Middle frontal gyrus (tissue), 1 donor: ENCODE results near the gene SLC12A1.

Experiments used
- DNase-seq: peaks from one replicate; pipeline ENCODE4 v3.0.0-alpha.2; 2015; ENCODE audit warnings: low spot score; ENCODE audit errors: extremely low spot score

The SLC12A1 gene

DNA sequence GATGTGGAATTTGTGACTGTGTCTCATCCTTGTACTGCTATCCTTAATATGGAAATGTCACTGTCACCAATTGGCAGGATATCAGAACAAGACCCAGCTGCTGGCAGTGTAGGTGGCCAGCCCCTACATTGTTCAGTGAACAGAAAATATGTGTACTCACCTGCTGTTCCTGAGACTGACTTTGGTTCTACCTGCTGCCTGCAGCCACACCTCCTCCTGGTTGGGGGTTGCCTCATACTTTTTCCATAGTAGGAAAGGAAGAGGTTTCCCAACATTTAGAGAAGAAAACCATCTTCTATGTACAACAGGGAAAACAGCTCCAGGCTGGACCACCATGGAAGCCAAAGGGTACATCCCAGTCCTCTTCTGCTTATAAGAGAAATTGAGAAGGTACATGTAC, 35.9 kb downstream of the SLC12A1 start:
- no peak for DNase-seq

DNA sequence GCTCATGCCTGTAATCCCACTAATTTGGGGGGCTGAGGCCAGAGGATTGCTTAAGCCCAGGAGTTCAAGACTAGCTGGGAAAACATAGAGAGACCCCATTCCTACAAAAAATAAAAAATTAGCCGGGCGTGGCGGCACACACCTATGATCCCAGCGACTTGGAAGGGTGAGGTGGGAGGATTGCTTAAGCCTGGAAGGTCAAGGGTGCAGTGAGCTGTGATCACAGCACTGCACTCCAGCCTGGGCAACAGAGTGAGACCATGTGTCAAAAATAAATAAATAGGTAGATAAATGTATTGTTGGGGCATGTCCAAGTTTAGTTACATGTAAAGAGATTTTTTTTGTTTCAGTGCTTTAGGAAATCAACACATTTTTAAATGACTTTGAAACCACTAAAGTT, 36.4 kb downstream of the SLC12A1 start:
- DNase-seq: no peak

DNA sequence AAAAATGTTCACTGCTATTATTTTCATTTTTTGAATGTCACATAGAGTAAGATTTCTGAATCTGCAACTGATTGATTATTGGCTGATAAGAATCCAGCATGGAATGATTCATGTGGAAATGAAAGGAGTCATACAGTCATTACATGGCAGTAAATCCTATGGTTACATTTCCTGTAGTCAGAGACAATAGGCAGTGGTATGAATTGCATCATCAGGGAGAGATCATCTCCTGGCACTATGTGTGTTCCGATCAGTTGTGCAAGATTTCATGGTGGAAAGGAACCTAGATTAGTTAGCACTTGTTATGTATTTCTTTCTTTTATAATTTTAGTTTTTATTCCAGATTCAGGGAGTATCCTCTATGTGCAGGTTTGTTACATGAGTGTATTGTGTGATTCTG, 38.8 kb downstream of the SLC12A1 start:
- DNase-seq: no peak

GRCh38 chr15:48248414-48248813, 42.3 kb downstream of the SLC12A1 start:
- no peak for DNase-seq

GRCh38 chr15:48250640-48251076, 44.6 kb downstream of the SLC12A1 start:
- DNase-seq: peak; percentile 33

DNA sequence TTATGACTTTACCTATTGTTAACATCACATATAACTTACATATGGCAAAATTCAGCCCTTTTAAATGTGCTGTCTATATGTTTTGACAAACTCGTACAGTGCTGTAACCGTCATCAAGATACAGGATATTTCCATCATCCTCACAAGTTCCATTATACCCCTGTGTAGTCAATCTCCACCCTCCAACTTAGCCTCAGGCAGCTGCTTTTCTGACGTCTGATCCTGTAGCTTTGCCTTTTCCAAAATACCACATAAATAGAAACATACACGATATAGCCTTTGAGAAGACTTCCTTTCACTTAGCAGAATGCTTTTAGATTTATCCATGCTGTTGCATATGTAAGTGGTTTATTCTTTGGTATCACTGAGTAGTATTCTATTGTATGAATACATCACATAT, 47.1 kb downstream of the SLC12A1 start:
- DNase-seq: no peak

- DNase-seq: no peak
Measured at GRCh38 chr15:48265135-48265534, 59.0 kb downstream of the SLC12A1 start.

- DNase-seq: no peak
Measured at GRCh38 chr15:48266024-48266689, 60.1 kb downstream of the SLC12A1 start.

- DNase-seq: no peak
Measured at GRCh38 chr15:48267766-48268165, 61.7 kb downstream of the SLC12A1 start.

DNA sequence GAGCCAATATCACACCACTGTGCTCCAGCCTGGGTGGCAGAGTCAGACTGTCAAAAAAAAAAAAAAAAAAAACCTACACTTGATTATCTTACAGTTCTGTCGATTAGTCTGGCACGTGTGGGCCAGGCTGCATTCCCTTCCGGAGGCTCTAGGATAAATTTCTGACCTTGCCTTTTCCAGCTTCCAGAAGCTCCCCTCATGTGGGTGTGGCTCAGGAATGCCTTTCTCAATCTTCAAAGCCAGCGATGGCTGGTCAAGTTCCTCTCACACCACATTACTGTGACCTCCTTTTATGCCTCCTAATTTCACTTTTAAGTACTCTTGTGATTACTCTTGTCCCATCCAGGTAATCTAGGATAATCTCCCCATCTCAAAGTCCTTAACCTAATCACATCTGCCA, 66.9 kb downstream of the SLC12A1 start:
- no peak for DNase-seq

DNA sequence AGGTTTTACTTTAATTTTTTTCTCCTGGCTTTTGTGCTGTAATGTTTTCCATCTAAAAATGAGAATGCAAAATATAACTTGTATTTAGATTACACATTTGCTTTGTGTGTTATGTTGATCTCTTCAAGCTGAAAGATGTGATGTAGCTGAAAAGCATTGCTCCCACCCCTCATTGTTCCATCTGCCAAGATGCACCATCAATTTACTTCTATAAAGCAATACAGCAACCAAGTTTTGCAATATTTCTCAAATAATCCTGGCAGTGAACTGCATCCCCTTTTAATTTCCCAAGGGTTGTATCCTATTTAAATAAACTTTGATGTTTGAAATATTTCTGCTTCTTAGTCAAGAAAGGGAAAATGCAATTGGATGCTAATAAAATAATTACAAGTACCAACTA, 72.6 kb downstream of the SLC12A1 start:
- DNase-seq: no peak

- no peak for DNase-seq
Measured at GRCh38 chr15:48279608-48280007, 73.5 kb downstream of the SLC12A1 start.

GRCh38 chr15:48281674-48282073, 75.6 kb downstream of the SLC12A1 start:
- DNase-seq: no peak

DNA sequence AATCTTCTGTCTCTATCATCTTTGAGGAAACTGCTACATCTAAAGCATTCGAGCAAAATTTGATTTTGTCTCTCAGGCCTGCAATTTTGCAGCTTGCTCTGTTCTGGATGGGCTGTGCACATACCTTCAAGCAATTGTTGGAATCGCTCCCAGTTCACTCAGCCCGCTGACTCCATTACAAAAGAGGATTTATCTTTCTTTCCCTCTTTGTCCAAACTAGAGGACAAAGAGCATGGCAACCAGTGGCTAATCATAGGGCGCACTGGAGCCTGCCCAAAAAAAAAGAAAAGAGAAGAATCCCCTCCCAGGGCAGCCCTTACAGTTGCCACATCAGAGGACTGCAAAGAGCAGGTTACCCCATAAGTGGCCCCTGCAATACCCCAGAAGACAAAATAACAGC, 76.1 kb downstream of the SLC12A1 start:
- no peak for DNase-seq

- no peak for DNase-seq
Measured at GRCh38 chr15:48283396-48284145, 77.5 kb downstream of the SLC12A1 start.

GRCh38 chr15:48285329-48286214, 79.5 kb downstream of the SLC12A1 start:
- peak; percentile 52 for DNase-seq

DNA sequence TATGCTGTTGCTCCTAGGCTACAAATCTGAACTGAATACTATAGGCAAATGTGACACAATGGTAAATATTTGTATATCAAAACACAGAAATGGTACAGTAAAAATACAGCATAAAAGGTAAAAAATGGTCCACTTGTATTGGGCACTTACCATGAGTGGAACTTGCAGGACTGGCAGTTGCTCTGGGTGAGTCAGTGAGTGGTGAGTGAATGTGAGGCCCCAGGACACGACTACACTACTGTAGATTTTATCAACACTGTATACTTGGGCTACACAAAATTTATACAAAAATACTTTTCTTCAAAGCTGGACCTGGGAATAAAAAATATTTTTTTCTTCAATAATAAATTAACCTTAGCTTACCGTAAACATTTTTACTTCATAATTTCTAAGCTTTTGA, 83.5 kb downstream of the SLC12A1 start:
- DNase-seq: no peak

- no peak for DNase-seq
Measured at GRCh38 chr15:48292458-48292857, 86.4 kb downstream of the SLC12A1 start.

DNA sequence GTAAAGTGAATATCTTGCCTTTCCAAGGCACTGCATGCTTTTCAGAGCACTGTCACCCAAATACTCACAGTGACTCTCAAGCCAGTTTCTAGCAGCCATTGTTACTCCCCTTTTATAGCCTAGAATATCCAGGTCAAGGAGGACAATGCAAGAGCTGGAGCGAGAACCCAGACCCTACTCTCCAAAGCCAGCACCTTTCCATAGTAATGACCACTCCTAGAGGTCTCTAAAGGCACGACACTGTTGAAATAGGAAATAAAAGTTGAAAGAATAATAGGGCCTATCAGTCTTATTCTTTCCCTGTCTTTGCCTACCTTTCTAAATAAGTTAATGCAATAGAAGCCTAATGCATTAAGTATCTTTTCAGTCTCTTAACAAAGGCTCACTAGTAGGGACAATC, 91.6 kb downstream of the SLC12A1 start:
- no peak for DNase-seq

- no peak for DNase-seq
Measured at GRCh38 chr15:48298914-48299313, 92.8 kb downstream of the SLC12A1 start.

DNA sequence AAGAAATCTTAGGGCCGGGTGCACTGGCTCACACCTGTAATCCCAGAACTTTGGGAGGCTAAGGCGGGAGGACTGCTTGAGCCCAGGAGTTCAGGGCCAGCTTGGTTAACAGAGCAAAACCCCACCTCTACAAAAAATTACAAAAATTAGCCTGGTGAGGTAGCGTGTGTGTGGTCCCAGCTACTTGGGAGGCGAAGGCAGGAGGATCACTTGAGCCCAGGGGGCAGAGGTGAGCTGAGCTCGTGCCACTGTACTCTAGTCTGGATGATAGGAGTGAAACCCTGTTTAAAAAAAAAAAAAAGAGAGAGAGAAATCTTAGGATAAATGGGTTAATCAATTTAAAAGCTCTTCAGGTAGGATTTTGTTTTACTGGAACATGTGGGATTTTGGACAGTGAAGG, 93.9 kb downstream of the SLC12A1 start:
- no peak for DNase-seq

DNA sequence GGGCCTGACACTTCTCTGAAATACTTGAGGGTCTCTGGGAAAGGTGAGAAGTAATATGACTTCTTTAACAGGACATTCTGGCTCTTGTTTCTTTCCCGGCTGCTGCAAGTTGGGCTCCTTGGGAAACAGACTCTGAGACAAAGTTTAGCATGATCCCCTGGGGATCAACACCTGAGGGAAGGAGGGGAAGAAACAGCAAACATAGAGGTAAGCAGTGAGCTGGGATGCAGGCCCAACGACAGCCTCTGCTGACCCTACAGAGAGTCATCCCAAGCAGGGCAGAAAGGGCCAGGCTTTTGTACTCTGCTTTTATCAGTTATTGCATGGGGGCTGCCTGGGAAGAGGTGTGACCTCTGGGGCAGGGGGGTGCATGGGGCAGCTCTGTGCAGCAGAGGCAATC, 98.3 kb downstream of the SLC12A1 start:
- no peak for DNase-seq
